HEK293 (cell line): ENCODE results near the gene HYPK.

Experiments
- CTCF ChIA-PET: fragments of 350-600 bp; formaldehyde crosslinking; extraction: SDS; loops from one replicate; lab custom pipeline; 2021; ENCODE audit warnings: antibody characterized with exemption; lab: Yijun Ruan, JAX
- POLR2A ChIA-PET: fragments of 300-600 bp; formaldehyde crosslinking; extraction: SDS; loops from one replicate; lab custom pipeline; 2020; ENCODE audit warnings: antibody characterized with exemption, inconsistent platforms; lab: Yijun Ruan, JAX
- H3K27ac ChIP-seq: fragments of 200-500 bp; sonication (Bioruptor generic); 2 replicates; pipeline ENCODE4 v1.5.1; 2014; ENCODE audit warnings: low read depth, low read length, control low read depth, inconsistent platforms; ENCODE audit errors: extremely low read depth
- H3K36me3 ChIP-seq, 2 experiments: fragments of 200-500 bp in 1 of 2; sonication (Bioruptor generic) in 1 of 2; 1 replicate in 1 of 2; 2 replicates in 1 of 2; pipeline ENCODE4 v1.5.1; 2014 to 2017; ENCODE audit warnings: inconsistent platforms in 2 of 2, low read length in 2 of 2; ENCODE audit not compliant: control insufficient read depth in 2 of 2, insufficient read depth in 1 of 2
- H3K4me1 ChIP-seq: fragments of 200-500 bp; sonication (Bioruptor generic); 2 replicates; pipeline ENCODE4 v1.5.1; 2014; ENCODE audit warnings: mild to moderate bottlenecking, low read length, inconsistent platforms; ENCODE audit not compliant: control insufficient read depth, insufficient read depth
- H3K4me3 ChIP-seq: 2 replicates; pipeline ENCODE4 v1.5.1; 2011; ENCODE audit warnings: low read depth, mild to moderate bottlenecking, control low read depth, low read length, moderate library complexity
- H3K9me3 ChIP-seq: fragments of 200-500 bp; sonication (Bioruptor generic); 2 replicates; pipeline ENCODE4 v1.5.1; 2014; ENCODE audit warnings: low read depth, low read length, inconsistent platforms; ENCODE audit not compliant: control insufficient read depth, insufficient read depth
- BCL11A ChIP-seq: fragments of 450-650 bp; formaldehyde crosslinking; IDR thresholded peaks from 2 replicates; pipeline ENCODE4 v1.5.1; 2016; ENCODE audit warnings: low read depth, missing biosample characterization, missing genetic modification characterization
- BCL11B ChIP-seq: fragments of 450-650 bp; formaldehyde crosslinking; IDR thresholded peaks from 2 replicates; pipeline ENCODE4 v1.5.1; 2016; ENCODE audit warnings: low read depth, missing biosample characterization, missing genetic modification characterization
- GFI1B ChIP-seq: fragments of 450-650 bp; formaldehyde crosslinking; IDR thresholded peaks from 2 replicates; pipeline ENCODE4 v1.5.1; 2016; ENCODE audit warnings: missing biosample characterization, missing genetic modification characterization
- IKZF3 ChIP-seq: fragments of 450-650 bp; IDR thresholded peaks from 2 replicates; pipeline ENCODE4 v1.5.0; 2018; ENCODE audit warnings: missing biosample characterization, mild to moderate bottlenecking, missing genetic modification characterization, moderate library complexity
- KLF16 ChIP-seq: fragments of 450-650 bp; formaldehyde crosslinking; IDR thresholded peaks from 2 replicates; pipeline ENCODE4 v1.5.1; 2017; ENCODE audit warnings: missing biosample characterization, missing genetic modification characterization
- KLF7 ChIP-seq: fragments of 450-650 bp; formaldehyde crosslinking; IDR thresholded peaks from 2 replicates; pipeline ENCODE4 v1.5.1; 2016; ENCODE audit warnings: missing biosample characterization, missing genetic modification characterization, borderline replicate concordance
- PATZ1 ChIP-seq: fragments of 450-650 bp; formaldehyde crosslinking; IDR thresholded peaks from 2 replicates; pipeline ENCODE4 v1.5.1; 2016; ENCODE audit warnings: missing biosample characterization, missing genetic modification characterization
- SP7 ChIP-seq: fragments of 450-650 bp; formaldehyde crosslinking; IDR thresholded peaks from 2 replicates; pipeline ENCODE4 v1.5.1; 2016; ENCODE audit warnings: missing biosample characterization, missing genetic modification characterization
- ZBTB8A ChIP-seq: fragments of 450-650 bp; formaldehyde crosslinking; IDR thresholded peaks from 2 replicates; pipeline ENCODE4 v1.5.1; 2016; ENCODE audit warnings: missing biosample characterization, missing genetic modification characterization
- ZFP37 ChIP-seq: fragments of 450-650 bp; formaldehyde crosslinking; IDR thresholded peaks from 2 replicates; pipeline ENCODE4 v1.5.1; 2016; ENCODE audit warnings: missing biosample characterization, missing genetic modification characterization
- ZNF133 ChIP-seq: fragments of 450-650 bp; formaldehyde crosslinking; IDR thresholded peaks from 2 replicates; pipeline ENCODE4 v1.5.1; 2016; ENCODE audit warnings: missing biosample characterization, missing genetic modification characterization
- ZNF157 ChIP-seq: fragments of 450-650 bp; formaldehyde crosslinking; IDR thresholded peaks from 2 replicates; pipeline ENCODE4 v1.5.1; 2016; ENCODE audit warnings: missing biosample characterization, missing genetic modification characterization
- ZNF248 ChIP-seq: fragments of 450-650 bp; formaldehyde crosslinking; IDR thresholded peaks from 2 replicates; pipeline ENCODE4 v1.5.1; 2017; ENCODE audit warnings: missing biosample characterization, missing genetic modification characterization
- ZNF266 ChIP-seq: fragments of 450-650 bp; formaldehyde crosslinking; IDR thresholded peaks from 2 replicates; pipeline ENCODE4 v1.5.1; 2016; ENCODE audit warnings: missing biosample characterization, missing genetic modification characterization, low read depth
- ZNF423 ChIP-seq: fragments of 450-650 bp; formaldehyde crosslinking; IDR thresholded peaks from 2 replicates; pipeline ENCODE4 v1.5.1; 2016; ENCODE audit warnings: missing biosample characterization, missing genetic modification characterization
- ZNF544 ChIP-seq: fragments of 450-650 bp; formaldehyde crosslinking; IDR thresholded peaks from 2 replicates; pipeline ENCODE4 v1.5.0; 2017; ENCODE audit warnings: missing biosample characterization, missing genetic modification characterization
- ZNF571 ChIP-seq: fragments of 450-650 bp; formaldehyde crosslinking; IDR thresholded peaks from 2 replicates; pipeline ENCODE4 v1.5.0; 2017; ENCODE audit warnings: missing biosample characterization, missing genetic modification characterization
- ZNF600 ChIP-seq: fragments of 450-650 bp; formaldehyde crosslinking; IDR thresholded peaks from 2 replicates; pipeline ENCODE4 v1.5.1; 2016; ENCODE audit warnings: missing biosample characterization, missing genetic modification characterization
- ZNF654 ChIP-seq: fragments of 450-650 bp; formaldehyde crosslinking; IDR thresholded peaks from 2 replicates; pipeline ENCODE4 v1.5.1; 2016; ENCODE audit warnings: low read depth, missing biosample characterization, missing genetic modification characterization
- ZNF658 ChIP-seq: fragments of 450-650 bp; formaldehyde crosslinking; IDR thresholded peaks from 2 replicates; pipeline ENCODE4; 2016; ENCODE audit warnings: missing biosample characterization, missing genetic modification characterization
- ZNF660 ChIP-seq: fragments of 450-650 bp; IDR thresholded peaks from 2 replicates; pipeline ENCODE4 v1.5.1; 2018; ENCODE audit warnings: missing biosample characterization, mild to moderate bottlenecking, missing genetic modification characterization
- ZNF777 ChIP-seq: fragments of 450-650 bp; formaldehyde crosslinking; IDR thresholded peaks from 2 replicates; pipeline ENCODE4 v1.5.1; 2017; ENCODE audit warnings: missing biosample characterization, missing genetic modification characterization, borderline replicate concordance
- ZSCAN23 ChIP-seq: fragments of 450-650 bp; formaldehyde crosslinking; IDR thresholded peaks from 2 replicates; pipeline ENCODE4 v1.5.1; 2016; ENCODE audit warnings: missing biosample characterization, missing genetic modification characterization
- ZXDB ChIP-seq: fragments of 450-650 bp; formaldehyde crosslinking; IDR thresholded peaks from 2 replicates; pipeline ENCODE4 v1.5.1; 2016; ENCODE audit warnings: missing biosample characterization, missing genetic modification characterization
- TF ChIP-seq, protein P1 (sequence below): fragments of 450-650 bp; formaldehyde crosslinking; IDR thresholded peaks from 2 replicates; pipeline ENCODE4 v1.5.1; 2016; ENCODE audit warnings: missing biosample characterization, missing genetic modification characterization, low read depth
- TF ChIP-seq, protein P2 (sequence below): fragments of 450-650 bp; formaldehyde crosslinking; IDR thresholded peaks from 2 replicates; pipeline ENCODE4 v1.5.1; 2016; ENCODE audit warnings: missing biosample characterization, missing genetic modification characterization

HYPK gene

GRCh38 chr15:43772624-43773023, 27.8 kb upstream of the HYPK start:
- H3K4me3 ChIP-seq = no peak overlapping the region
- TF ChIP-seq, protein P1, sequence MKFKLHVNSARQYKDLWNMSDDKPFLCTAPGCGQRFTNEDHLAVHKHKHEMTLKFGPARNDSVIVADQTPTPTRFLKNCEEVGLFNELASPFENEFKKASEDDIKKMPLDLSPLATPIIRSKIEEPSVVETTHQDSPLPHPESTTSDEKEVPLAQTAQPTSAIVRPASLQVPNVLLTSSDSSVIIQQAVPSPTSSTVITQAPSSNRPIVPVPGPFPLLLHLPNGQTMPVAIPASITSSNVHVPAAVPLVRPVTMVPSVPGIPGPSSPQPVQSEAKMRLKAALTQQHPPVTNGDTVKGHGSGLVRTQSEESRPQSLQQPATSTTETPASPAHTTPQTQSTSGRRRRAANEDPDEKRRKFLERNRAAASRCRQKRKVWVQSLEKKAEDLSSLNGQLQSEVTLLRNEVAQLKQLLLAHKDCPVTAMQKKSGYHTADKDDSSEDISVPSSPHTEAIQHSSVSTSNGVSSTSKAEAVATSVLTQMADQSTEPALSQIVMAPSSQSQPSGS (tag by site-specific recombination) = peak; percentile 55; the same call in 1 of the 2 replicates
- no peak for TF ChIP-seq IKZF3 (tag by site-specific recombination)
- ChIA-PET POLR2A (no interaction called here), CTCF (interaction anchor here (0.6 kb wide), 1 partner anchor 729 kb away, joined by 4 read pairs; no protein-coding TSS in a partner anchor)
- peaks cover 5% of the 10 kb centered on the region; the same call in 1 of the 2 replicates for H3K4me1 ChIP-seq
- no peak overlapping the region for H3K27ac ChIP-seq
- peaks cover 38 to 65% of the 10 kb centered on the region in 2 experiments for H3K36me3 ChIP-seq
- no peaks in the 10 kb centered on the region for H3K9me3 ChIP-seq

- Histone ChIP-seq H3K4me1 (peaks cover 5% of the 10 kb centered on the region; the same call in 1 of the 2 replicates), H3K27ac (no peak overlapping the region), H3K9me3 (no peaks in the 10 kb centered on the region), H3K4me3 (no peak overlapping the region), H3K36me3 (peaks cover 33 to 52% of the 10 kb centered on the region in 2 experiments)
- ChIA-PET CTCF (no interaction called here), POLR2A (no interaction called here)
- TF ChIP-seq ZNF600 (tag by site-specific recombination) (0 out of 2 replicates have a peak, but pooled peaks have one; percentile 12), PATZ1 (no peak)
Measured at GRCh38 chr15:43774062-43774461, 26.3 kb upstream of the HYPK start.

GRCh38 chr15:43775411-43775965, 24.9 kb upstream of the HYPK start:
- POLR2A ChIA-PET = interaction anchor here (2.0 kb wide), 1 partner anchor 25 kb away, joined by 8 read pairs; the partner anchor contains the start of genes HYPK and SERINC4
- peaks cover 26 to 38% of the 10 kb centered on the region in 2 experiments for H3K36me3 ChIP-seq
- peaks cover 5% of the 10 kb centered on the region; the same call in 1 of the 2 replicates for H3K4me1 ChIP-seq
- CTCF ChIA-PET = interaction anchor here (0.7 to 1.9 kb wide), 5 partner anchors 10 to 199 kb away, joined by 3 to 6 read pairs (median 3); no protein-coding TSS in a partner anchor
- H3K27ac ChIP-seq = no peak overlapping the region; the same call in 1 of the 2 replicates
- no peaks in the 10 kb centered on the region for H3K9me3 ChIP-seq
- H3K4me3 ChIP-seq = no peak overlapping the region
- TF ChIP-seq KLF16 (tag by site-specific recombination) = no peak
- TF ChIP-seq ZNF654 (tag by site-specific recombination) = peak; percentile 34
- no peak for TF ChIP-seq BCL11A (tag by site-specific recombination)
- no peak for TF ChIP-seq ZNF248 (tag by site-specific recombination)
- 0 out of 2 replicates have a peak, but pooled peaks have one; percentile 13 for TF ChIP-seq KLF7 (tag by site-specific recombination)
- TF ChIP-seq, protein P2, sequence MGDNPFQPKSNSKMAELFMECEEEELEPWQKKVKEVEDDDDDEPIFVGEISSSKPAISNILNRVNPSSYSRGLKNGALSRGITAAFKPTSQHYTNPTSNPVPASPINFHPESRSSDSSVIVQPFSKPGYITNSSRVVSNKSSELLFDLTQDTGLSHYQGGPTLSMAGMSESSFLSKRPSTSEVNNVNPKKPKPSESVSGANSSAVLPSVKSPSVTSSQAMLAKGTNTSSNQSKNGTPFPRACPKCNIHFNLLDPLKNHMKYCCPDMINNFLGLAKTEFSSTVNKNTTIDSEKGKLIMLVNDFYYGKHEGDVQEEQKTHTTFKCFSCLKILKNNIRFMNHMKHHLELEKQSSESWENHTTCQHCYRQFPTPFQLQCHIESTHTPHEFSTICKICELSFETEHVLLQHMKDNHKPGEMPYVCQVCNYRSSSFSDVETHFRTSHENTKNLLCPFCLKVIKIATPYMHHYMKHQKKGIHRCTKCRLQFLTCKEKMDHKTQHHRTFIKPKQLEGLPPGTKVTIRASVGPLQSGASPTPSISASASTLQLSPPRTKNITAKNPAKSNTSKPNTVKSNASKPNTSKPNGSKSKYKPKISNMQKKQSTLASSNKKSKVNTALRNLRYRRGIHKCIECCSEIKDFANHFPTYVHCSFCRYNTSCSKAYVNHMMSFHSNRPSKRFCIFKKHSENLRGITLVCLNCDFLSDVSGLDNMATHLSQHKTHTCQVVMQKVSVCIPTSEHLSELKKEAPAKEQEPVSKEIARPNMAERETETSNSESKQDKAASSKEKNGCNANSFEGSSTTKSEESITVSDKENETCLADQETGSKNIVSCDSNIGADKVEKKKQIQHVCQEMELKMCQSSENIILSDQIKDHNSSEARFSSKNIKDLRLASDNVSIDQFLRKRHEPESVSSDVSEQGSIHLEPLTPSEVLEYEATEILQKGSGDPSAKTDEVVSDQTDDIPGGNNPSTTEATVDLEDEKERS (tag by site-specific recombination) = no peak
- TF ChIP-seq GFI1B (tag by site-specific recombination) = no peak
- TF ChIP-seq ZNF658 = no peak
- no peak for TF ChIP-seq ZNF571 (tag by site-specific recombination)
- TF ChIP-seq SP7 = no peak; the same call in 1 of the 2 replicates
- TF ChIP-seq ZFP37 (tag by site-specific recombination) = no peak
- 0 out of 2 replicates have a peak, but pooled peaks have one; percentile 4 for TF ChIP-seq ZXDB (tag by site-specific recombination)
- 0 out of 2 replicates have a peak, but pooled peaks have one; percentile 45 for TF ChIP-seq ZNF423 (tag by site-specific recombination)
- peak; percentile 60; the same call in 1 of the 2 replicates for TF ChIP-seq ZNF660 (tag by site-specific recombination)
- TF ChIP-seq ZBTB8A (tag by site-specific recombination) = no peak
- TF ChIP-seq ZSCAN23 (tag by site-specific recombination) = no peak
- no peak for TF ChIP-seq ZNF157 (tag by site-specific recombination)
- TF ChIP-seq ZNF777 (tag by site-specific recombination) = no peak
- TF ChIP-seq BCL11B = no peak
- no peak for TF ChIP-seq ZNF544 (tag by site-specific recombination)
- no peak for TF ChIP-seq ZNF266
- no peak for TF ChIP-seq ZNF133 (tag by site-specific recombination)
